GM18520 (cell line): ENCODE data around the gene RBM5.

Experiments used
- ATAC-seq: cut with Tn5 transposase; IDR thresholded peaks from one replicate; pipeline ENCODE4 v1.9.1; 2021; ENCODE audit not compliant: unreplicated experiment

RBM5 gene

DNA sequence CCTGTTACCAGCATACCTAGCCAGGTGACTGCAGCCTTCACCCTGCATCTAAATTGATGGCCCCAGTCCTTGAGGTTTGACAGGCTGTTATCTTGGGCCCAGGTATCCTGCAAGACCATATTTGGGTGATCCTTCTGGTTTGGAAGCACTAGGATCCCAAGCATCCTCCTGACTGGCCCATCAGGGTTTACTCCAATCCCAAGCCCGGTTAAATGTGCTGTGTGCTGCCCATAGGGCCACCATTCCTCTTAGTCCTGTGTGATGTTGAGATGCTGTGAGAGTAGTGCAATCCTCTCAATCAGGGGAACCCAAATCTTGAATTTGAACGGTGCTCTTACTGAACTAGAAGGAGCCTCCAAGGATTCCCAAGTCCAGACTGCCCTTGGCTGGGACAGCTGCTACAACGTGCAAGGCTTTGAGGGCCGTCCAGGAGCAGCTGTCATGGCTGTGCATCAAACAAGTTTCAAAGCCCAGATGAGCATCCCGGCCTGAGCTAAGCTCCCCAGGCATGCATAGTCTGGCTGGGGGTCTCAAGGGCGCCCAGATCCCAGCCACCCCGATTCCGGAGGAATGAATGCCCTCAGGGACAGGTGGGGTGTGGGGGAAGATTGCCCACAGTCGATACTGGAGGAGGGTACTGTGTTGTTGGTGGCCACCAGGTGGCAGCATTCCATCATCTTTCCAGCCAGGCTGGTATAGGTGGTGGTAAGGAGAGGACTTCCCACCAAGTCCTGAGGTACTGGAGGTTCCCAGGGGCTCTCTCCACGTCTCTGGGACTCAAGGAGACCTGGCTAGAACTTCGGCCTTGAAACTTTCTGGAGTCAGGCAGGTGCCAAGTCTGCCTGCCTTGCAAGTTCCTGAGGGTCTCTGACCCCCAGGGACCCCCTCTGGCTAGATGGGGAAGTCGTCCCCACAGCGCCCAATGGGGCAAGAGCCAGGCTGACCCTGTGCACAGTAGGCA lies 32.6 kb downstream of the RBM5 start:
- no peak for ATAC-seq

DNA sequence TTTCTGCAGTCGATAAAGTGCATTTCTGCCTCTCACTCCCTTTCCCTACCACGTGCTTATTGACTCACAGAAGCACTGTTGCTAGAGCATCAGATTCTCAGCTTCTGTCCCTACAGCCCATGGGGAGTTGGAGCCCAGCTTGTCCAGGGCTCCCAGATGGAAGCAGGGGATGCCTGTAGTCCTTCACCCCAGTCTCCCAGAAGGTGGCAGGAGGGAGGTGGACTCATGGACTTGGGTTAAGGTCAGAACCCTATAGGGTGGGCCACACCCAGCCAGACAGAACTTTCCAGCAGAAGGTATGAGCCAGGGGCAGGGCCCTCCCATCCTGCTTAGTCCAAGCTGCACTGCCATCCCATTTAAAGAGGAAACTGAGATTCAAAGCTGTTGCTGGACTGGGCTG lies 33.4 kb downstream of the RBM5 start:
- no peak for ATAC-seq

DNA sequence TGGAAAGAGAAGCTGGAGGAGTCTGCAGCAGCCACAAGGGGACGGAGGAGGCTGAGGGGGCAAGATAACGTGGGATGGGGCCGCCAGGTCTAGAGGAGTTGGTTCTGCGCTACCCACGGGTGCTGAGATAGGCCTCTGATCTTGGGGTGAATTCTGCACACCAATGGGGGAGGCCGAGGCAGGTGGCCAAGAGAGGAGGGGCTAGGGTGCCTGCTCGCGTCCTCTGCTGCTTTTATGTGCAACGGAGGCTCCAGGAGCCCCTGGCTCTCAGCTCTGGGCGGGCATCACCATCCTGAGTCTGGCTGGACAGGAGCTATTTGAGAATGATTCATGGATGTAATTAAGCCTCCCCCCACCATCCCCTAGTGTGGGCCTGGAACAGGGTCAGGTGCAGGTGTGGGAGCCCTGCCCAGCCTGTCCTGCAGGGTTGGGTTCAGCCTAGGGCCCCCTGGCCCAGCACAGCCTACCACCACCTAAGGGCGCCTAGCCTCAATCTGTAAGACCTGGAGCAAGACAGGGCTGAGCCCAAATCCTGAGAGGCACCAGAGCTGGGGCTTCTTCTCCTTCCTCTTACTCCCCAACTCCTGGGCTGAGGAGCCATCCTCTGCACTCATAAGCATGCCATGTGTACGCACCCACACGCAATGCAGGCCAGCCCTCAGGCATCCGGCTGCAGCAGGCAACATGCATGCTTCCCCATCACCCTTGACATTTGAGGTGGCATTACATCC lies 34.1 kb downstream of the RBM5 start:
- ATAC-seq = no peak

DNA sequence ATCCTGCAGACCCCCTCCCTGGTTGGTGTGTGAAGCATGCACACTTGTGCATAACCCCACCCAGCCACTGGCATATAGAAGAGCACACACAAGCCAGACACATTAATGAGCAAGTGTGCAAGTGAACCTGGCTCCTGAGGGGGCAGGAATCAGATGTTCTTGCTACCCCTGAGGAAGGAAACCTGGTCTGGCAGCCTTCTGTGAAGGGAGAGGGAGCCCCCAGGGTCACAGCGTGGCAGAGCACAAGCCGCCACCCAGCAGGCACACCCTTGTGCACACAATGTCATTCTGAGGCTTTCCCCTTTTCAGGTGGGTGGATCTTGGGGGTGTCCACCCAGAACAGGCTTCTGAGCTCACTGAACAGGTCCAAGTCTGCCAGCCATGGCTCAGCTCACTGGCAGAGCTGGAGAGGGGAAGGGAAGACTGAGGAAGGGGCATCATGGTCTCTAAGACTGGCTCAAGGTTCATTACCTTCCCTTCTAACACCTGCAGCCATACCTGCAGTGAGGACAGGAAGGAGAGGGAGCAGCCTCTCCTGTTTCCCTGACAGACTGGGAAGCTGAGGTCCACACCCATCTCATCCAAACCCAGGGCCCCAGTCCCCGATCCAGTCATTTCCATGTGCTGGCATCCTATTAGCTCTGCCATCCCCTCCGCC lies 34.8 kb downstream of the RBM5 start:
- no peak for ATAC-seq

DNA sequence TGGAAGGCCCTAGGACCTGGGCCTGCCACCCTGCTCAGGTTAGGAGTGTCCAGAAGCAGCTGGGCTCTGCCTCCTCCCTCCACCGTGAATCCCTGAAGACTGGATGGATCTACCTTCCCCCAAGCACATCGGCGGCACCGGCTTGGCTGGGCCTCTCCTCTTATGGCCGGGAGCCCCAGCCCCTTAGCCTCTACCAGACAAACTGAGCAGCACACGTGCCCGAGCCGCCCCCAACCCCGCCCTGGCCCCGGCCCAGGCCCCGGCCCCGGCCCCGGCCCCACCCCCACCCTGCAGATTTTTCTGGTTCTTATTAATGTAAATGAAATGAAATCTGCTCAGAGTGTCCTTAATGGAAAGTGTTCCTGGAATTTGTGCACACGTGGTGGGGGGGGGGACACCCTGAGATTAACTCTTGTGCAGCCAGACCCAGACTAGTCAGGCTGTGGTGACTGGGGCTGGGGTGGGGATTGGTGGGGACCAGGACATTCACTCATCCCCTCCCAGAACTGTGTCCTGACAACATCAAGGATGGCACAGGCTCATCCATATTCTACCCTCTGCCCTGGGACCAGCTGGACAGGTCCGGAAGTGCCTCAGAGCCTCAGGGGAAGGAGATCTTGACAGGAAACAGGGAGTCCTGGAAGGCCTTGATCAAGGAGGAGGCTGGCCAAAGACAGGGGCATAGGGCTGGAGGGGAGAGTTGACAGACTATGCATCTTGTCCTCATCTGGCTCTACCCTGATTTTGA lies 35.5 kb downstream of the RBM5 start:
- no peak for ATAC-seq

DNA sequence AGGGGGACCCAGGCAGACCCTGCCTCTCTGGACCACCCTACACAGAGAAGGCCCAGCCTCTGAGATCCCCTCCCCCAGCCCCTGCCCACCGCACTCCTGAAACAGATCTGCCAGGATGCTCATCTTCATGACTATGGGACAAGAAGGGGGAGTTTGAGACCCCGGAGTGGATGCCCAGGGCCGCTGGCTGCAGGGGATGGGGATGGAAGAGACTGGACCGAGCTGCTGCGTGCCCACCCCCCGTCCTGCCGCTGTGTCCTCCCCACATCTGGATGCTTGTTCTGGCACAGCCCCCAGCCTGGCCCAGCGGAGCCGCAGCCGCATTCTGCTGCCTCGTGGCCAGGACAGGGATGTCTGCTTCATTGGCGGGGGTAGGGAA lies 36.1 kb downstream of the RBM5 start:
- no peak for ATAC-seq

DNA sequence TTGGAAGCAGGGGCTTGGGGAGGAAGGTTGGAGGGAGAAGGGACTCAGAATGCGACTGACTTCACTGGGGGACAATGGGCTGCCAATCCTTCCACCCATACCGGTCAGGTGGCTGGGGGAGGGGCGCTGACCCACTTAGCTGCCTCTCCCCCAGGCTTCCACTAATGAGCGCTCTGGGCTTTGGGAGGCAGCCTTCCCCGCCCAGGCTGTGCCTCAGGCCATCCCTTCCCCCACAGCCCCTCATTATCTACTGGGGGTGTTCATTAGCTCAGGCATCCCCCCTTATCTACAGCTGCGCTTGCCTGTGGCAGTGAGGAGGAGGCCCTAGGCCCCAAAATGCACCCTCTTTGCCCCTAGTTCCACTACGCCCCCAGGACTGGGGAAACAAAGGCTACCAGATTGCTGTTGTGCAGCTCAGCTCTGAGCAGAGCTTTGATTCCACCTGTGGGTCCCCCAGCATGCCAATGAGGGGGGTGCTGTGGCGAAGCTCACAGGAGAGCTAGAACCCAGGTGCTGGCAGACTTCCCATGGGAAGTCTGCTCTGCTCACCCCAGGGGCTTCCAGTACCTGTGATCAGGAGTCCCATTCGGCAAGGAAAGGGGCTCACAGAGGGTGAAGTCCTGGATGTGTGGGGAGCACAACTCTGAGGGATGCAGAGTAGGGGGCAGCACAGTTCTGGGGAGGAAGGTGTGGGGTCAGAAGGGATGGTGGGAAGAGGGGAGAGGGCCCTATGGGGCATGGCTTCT lies 37.0 kb downstream of the RBM5 start:
- ATAC-seq = no peak

DNA sequence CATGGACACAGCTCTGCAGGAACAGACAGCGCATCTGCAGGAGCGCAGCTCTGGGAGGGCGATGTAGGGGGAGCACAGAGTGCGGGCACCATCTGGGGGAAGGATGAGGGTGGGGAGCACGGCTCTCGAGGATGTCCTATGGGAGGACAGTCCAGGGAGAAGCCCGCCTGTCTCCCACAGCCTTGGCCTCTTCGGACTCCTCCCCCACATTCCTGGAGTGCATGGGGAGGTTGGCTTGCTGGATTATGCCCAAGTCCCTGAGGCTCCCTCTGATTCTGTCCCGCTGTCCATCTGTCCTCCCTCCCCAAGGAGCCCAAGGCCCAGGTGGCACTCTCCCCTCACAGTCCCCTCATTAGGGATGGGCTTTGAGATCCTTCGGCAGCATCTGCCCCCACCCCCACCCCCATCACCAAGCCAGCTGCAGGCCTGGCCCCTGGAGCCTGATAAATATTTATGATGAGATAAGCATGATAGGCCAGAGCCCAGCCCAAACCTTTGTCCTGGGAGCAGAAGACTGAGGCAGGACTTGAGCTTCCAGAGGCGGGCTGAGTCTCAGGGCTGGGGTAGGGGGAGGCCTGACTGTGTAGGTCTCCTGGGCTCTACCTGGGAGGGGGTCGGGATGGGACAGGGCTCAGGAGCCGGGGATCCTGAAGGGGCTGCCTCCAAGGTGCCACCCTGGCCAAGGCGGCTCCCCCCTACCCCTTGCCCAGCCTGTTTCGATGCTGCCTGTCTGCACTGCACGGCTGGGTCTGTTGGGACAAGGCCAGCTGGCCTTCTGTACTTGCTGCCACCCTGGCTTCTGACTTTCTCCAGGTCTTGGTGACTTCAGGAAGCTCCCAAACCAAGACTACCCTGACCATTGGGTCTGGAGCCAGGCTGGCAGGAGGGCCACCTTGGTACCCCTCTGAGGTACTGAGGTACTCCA lies 37.8 kb downstream of the RBM5 start:
- no peak for ATAC-seq

DNA sequence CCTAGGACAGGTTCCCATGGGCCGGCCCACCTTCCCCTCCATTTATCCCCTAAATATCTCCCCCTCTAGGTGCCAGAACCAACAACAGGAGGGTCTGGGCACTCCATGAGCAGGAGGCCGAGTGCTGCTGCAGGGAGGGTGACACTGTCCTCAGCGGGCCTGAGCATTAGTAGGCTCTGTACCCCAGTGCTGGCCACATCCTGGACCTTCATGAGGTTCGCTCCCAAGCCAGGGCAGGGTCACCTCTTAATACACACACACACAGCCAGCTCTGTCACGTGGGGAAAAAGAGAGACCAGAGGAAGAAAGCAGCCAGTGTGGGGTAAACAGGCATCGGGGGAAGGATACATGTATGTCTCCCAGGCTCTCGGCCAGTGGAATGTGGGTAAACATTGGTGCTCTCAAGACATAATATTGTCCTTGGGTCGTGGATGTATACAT lies 38.6 kb downstream of the RBM5 start:
- ATAC-seq = no peak

DNA sequence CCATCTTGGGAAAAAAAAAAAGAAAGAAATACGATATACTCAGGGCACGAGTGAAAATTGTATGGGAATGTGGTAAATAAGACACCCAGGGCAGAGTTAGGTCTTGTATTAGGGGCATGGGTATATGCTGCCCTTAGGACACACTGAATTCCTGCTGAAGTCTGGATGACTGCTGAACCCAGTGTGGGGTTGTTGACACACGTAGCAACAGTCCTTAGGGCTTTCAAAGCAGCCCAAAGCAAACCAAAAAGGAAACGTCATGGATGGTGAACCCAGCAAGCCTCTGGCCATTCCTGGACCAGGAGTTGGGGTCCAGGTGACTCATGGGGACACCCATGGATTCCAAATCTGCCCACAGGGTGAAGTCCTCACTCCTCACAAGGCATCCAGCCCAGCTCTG lies 39.3 kb downstream of the RBM5 start:
- ATAC-seq = no peak

DNA sequence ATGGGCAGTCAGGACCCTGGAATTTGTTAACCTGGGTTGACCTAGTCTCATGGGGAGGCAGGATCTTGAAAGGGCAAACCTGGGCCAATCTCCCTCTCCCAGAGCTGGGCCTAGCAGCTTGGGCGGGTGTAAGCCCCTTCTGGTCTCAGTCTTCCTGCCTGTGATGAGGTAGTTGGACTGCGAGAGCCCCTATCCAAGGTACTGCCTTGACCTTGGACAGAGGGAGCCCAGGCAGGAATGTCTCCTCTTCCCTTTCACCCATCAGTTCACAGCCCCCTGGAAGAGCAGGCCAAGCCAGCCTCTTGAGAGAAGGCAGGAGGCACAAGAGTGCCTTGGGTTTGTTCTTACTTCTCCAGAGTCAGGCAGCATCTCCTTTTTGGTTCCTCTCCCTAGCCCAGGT lies 41.7 kb downstream of the RBM5 start:
- no peak for ATAC-seq

DNA sequence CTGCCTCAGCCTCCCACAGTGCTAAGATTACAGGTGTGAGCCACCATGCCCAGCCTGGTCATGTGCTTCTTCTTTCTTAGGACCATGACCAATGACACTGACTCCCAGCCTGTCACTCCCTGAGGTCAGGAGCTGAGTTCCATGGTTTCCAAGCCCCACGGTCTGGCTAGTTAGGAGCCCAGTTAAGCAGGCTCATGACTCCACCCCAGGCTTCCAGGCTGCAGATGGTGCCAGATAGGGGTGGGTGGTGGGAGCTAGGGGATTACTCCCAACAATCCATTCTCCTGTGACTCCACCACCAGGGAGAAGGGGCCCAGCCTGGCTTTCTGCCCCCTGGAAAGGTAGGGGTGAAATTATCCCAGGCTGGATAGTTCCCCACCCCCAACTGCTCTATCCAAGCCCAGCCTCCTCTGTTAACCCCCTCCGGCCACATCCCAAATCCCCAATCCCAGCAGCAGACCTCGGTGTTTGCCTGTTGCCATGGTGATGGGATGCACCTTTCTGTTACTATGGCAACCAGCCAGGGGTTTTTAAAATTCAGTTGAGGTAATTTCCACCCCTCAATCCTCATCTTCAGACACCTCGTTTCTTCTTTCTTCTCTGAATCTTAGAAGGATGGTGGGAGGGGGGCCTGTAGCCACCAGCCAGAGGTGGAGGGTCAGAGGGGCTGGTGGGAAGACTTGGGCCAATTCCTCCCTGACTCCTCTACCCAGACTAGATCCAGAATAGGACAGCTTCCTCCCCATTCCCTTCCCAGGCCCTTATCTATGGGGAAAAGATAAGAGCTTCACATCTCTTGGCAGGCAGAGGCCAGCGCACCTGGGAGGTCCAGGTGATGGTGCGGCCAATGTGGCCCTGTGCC lies 43.9 kb downstream of the RBM5 start:
- no peak for ATAC-seq

DNA sequence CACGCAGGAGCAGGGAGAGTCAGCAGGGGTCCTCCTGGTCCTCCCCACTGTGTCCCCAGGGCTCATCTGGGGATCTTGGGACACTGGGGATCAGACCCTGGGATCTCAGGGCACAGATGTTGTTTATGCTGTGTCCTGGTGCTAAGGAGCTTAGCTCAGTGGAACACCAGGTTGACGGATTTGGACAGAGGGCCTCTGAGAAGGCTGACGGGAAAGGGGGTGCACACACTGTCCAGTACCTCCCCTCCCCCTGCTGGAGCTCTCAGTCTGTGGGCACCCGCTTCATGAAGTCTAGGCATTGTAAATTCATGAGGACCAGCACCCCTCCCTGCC lies 44.5 kb downstream of the RBM5 start:
- ATAC-seq = no peak

DNA sequence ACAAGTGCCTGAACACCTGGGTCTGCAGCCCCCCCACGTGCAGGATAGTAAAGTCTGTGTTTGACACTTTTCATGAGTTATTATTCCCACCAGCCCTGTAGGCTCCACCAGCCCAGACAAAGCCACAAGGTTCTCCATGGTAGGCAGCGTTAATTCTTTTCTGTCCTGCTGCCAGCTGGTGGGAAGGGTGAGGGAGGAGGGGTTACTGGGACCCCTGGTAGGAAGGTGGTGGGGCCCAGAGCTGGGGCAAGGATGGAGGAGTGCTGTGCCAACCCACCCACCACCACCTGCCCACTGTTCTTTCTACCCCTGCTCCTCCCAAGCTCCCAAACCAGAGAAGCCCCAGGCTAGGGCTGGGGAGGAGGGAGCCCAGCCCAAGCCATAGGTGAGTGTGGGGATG lies 45.6 kb downstream of the RBM5 start:
- no peak for ATAC-seq

DNA sequence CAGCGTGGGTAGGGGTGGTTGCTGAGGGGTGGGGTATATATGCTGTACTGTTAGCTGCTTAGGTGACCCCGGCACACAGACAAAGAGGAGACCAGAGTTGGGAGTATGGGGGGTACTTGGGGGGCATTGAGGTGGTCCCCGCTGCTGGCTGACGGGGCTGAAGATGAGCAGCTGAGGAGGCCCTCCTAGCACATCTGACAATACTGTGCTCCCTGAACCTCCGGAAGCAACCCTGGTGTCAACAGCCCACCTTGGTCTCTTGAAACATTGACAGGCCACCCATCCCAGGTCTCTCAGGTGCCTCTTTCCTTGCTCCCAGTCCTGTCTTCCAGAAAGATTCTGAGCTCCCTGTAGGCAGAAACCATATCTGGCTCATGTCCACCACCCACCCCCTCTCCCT lies 47.2 kb downstream of the RBM5 start:
- ATAC-seq = no peak

DNA sequence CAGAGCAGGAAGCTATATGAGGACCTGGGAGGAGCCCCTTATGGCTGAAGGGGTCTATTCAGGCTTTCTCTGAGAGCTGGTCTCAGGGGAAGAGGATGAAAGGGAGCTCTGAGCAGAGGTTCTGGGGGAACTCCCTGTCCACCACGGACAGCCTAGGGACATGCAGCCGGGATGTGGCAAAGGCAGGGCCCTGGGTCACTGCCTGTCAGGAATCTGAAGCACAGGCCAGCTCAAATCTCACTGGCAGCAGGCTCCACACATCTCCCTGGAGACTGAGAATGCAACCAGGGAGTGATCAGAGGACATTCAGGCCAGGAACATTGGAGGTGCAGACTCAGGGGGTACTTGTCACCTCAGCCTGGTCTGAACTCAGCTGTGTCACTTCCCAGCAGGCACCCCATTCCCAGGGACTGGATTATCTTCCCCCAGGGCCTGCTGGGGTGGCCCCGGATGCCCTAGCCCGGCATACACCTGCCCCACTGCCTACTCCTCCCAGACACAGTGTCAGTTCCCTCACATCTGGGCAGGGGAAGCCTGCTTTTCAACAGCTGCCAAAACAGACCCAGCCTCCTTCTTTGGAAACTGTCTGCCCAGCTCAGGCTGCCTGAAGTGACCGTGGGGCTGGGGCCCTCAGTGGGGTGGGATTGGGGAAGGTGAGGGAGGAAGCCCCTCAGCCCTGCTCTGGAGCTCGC lies 48.1 kb downstream of the RBM5 start:
- no peak for ATAC-seq

DNA sequence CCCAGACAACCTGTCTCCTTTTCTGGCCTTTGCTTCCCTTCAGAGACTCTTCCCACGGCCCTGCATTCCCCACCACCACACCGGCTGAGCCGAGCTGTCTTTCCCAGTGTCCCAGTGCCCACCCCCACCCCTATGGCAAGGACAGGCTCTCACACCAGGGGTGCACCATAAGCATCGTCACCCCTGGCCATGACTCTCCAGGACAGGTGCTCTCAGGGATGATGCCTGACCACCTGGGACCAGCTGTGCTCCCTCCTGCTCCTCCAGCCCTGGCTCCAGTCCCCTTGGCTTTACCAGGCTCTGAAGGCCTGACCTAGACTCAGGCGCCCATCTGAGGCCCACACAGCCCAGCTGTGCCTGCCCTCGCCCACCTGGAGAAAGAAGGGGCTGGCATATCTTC lies 48.8 kb downstream of the RBM5 start:
- ATAC-seq = no peak
